LNCaP clone FGC (cell line): Measurements from ENCODE around the gene TMEM269.

ENCODE experiments used
- DNase-seq: peaks from one replicate; pipeline ENCODE4 v3.0.0-alpha.2; 2011; ENCODE audit warnings: low read depth
- H3K4me3 ChIP-seq: 2 replicates; pipeline ENCODE4 v1.5.1; 2011; ENCODE audit warnings: mild to moderate bottlenecking, low read depth, low read length, control low read depth
- TF ChIP-seq, protein P1 (sequence below): IDR thresholded peaks from 2 replicates; pipeline ENCODE4 v1.5.1; 2012; ENCODE audit warnings: mild to moderate bottlenecking; ENCODE audit not compliant: control insufficient read depth, insufficient read depth; ENCODE audit errors: extremely low read depth

Gene TMEM269

DNA sequence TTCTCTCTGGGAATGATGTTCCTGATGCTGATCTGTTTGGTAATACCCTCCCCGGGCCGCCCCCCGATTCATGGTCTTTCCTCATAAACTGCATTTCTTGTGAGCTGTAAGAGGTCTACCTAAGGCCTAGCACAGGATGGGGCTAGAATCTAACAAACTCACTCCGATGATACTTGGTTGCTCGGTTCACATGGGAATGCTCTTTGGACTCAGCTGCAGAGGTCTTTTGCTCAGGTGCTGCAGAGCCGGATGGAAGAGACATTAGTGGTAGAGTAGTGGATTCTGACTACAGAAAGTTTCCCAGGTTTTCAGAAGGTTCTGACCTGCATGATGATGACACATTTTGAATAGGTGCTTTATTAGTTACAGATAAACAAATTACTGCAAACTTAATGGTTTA, 8.3 kb upstream of the TMEM269 start:
- H3K4me3 ChIP-seq, result no peak overlapping the region
- TF ChIP-seq, protein P1, sequence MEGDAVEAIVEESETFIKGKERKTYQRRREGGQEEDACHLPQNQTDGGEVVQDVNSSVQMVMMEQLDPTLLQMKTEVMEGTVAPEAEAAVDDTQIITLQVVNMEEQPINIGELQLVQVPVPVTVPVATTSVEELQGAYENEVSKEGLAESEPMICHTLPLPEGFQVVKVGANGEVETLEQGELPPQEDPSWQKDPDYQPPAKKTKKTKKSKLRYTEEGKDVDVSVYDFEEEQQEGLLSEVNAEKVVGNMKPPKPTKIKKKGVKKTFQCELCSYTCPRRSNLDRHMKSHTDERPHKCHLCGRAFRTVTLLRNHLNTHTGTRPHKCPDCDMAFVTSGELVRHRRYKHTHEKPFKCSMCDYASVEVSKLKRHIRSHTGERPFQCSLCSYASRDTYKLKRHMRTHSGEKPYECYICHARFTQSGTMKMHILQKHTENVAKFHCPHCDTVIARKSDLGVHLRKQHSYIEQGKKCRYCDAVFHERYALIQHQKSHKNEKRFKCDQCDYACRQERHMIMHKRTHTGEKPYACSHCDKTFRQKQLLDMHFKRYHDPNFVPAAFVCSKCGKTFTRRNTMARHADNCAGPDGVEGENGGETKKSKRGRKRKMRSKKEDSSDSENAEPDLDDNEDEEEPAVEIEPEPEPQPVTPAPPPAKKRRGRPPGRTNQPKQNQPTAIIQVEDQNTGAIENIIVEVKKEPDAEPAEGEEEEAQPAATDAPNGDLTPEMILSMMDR, result no peak
- DNase-seq, result no peak

DNA sequence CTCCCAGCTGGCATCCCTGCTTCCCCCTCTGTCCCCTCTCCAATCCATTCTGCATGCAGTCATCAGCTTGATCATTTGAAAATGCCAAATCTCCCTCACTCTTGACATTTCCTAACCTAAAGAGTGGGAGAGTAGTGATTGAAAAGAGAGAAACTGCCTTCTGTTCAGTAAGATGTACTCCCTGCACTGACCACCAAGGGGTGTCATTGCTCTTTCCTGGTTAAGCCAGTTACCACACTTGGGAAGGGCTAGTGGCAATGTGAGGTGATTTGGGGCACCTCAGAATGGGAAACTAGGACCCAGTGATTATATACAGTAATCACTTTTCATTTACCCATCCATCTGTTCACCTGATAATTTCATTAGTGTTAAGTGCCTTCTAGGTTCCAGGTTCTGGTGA, 6.9 kb upstream of the TMEM269 start:
- no peak for DNase-seq
- TF ChIP-seq, protein P1, result peak; percentile 72
- H3K4me3 ChIP-seq, result no peak overlapping the region

DNA sequence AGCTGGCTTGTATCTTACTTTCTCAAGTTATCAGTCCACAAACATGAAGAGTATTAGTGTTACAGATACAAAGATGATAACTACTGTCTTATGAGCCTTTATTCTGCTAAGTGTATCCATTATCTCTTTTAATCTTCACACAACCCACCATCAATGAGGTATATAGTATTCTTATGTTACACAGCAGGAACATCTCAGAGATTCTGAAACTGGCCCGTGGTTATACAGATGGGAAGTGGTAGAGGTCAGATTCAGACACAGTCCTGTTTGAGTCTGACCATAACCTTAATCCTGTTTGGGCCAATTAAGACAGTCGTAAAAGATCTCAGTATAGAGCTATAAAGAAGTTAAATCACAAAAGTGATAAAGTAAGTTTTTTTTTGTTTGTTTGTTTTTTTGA, 5.1 kb upstream of the TMEM269 start:
- TF ChIP-seq, protein P1, result no peak
- DNase-seq, result no peak
- no peak overlapping the region for H3K4me3 ChIP-seq

DNA sequence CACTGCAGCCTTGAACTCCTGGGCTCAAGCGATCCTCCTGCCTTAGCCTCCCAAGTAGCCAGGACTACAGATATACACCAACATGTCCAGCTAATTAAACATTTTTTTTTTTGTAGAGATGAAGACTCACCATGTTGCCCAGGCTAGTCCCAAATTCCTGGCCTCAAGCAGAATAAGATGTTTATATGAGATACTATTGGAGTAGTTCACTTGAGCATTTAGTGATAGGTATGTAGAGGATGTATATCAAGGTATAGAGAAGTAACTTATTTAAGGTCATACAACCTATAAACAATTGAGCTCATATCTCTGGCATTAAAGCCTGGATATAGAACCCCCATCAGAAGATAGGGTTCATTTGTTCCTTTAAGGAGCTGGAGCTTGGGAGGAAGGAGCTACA, 4.6 kb upstream of the TMEM269 start:
- TF ChIP-seq, protein P1, result no peak
- no peak overlapping the region for H3K4me3 ChIP-seq
- no peak for DNase-seq

DNA sequence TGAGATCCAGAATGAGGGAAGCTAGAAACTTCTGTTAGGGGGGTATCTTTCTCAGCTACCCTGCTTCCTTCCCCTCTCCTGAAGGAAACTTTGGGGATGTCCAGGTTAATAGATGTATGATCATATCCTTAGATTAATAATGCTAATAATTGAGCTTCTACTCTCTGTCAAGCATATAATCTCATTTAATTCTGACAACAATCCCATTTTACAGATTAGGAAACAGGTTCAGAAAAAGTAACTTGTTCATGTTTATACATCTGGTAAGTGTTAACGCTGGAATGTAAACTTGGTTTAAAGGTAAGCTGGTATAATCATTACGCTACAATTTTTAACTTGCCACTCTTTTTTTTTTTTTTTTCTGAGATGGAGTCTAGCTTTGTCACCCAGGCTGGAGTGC, 1.7 kb upstream of the TMEM269 start:
- TF ChIP-seq, protein P1, result no peak
- no peak overlapping the region for H3K4me3 ChIP-seq
- DNase-seq, result no peak

DNA sequence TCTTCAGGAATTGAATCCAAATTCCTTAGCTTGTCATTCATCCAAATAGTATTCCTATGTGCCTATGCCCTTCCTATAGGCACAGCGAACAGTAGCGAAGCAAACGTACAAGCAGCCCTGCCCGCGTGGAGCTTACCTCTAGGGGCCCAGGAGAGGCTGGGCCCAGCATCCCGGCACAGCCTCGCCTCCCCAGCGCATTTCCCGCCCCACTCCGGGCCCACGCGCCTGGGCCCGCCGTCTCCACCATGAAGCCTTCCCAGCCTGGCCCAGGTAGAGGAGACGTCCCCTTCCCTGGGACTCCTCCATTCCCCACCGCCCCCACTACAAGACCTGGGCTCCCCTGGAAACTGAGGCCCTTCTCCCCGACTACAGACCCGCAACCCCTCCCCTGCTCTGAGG, 245 bp upstream of the TMEM269 start:
- TF ChIP-seq, protein P1, result no peak
- DNase-seq, result no peak
- no peak overlapping the region for H3K4me3 ChIP-seq

DNA sequence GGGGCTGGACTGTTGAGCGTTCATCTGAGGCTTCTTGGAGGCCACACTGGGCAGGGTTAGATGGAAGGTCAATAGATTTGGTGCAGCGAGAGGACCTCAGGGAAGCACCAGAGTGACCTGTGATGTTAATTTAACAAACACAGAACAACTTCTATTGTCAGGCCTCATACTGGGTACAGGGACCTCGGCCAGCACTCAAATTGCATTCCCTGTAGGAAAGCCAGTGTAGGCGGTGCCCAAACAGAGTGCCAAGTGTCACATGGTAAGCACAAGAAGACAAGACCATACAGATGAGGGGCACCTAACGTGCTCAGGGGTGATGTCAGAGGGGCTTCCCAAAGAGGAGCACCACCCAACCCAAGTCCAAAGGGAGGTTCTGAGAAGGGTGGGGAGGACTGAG, 1.3 kb downstream of the TMEM269 start:
- TF ChIP-seq, protein P1, result no peak
- no peak for DNase-seq
- H3K4me3 ChIP-seq, result no peak overlapping the region
